Activated naive CD4-positive, alpha-beta T cell (primary cell): ENCODE measurements around the gene LBX2.
"Not testable (repeated sequence)": the region's sequence is repeated elsewhere in the genome, so short reads cannot be mapped to it uniquely, and the experiment has no call there.

Source experiments
- DNase-seq, 4 experiments: peaks; one replicate each; lab custom pipeline; 2025; lab: John Stamatoyannopoulos, UW

LBX2 gene

GRCh38 chr2:74503506-74504475, 4.4 kb upstream of the LBX2 start:
- no peak for DNase-seq

GRCh38 chr2:74502720-74503505, 3.5 kb upstream of the LBX2 start:
- DNase-seq: peak in 1 of 4 experiments; percentile 6

- no peak for DNase-seq
These were observed 2.8 kb upstream of the LBX2 start for GRCh38 chr2:74502147-74502719.

- no peak for DNase-seq
These were observed 2.1 kb upstream of the LBX2 start for GRCh38 chr2:74501335-74502071.

- DNase-seq: no peak
These were observed 1.2 kb upstream of the LBX2 start for GRCh38 chr2:74500578-74500946.

GRCh38 chr2:74499940-74500577, 656 bp upstream of the LBX2 start:
- DNase-seq: no peak

- DNase-seq: no peak
These were observed 720 bp downstream of the LBX2 start for GRCh38 chr2:74498500-74499266.

GRCh38 chr2:74497777-74498499, 1.5 kb downstream of the LBX2 start:
- DNase-seq: no peak

GRCh38 chr2:74496997-74497776, 2.2 kb downstream of the LBX2 start:
- DNase-seq: no peak

- DNase-seq: no peak
These were observed 4.0 kb downstream of the LBX2 start for GRCh38 chr2:74495440-74495839.

GRCh38 chr2:74493546-74493945, 5.9 kb downstream of the LBX2 start:
- DNase-seq: no peak

GRCh38 chr2:74491648-74492544, 7.5 kb downstream of the LBX2 start:
- no peak for DNase-seq

- DNase-seq: no peak
These were observed 9.5 kb downstream of the LBX2 start for GRCh38 chr2:74489906-74490305.

GRCh38 chr2:74488643-74489481, 10.5 kb downstream of the LBX2 start:
- DNase-seq: no peak

GRCh38 chr2:74486141-74486540, 13.3 kb downstream of the LBX2 start:
- DNase-seq: no peak

GRCh38 chr2:74483675-74484164, 15.7 kb downstream of the LBX2 start:
- DNase-seq: not testable (repeated sequence)
